ENCODE measurements around the gene FAM193A. TPM values are rescaled to one million over a fixed set of nuclear protein-coding genes. Genes with fewer than 3 reads are reported as not detected.
"Not testable (repeated sequence)": the region's sequence is repeated elsewhere in the genome, so short reads cannot be mapped to it uniquely, and the experiment has no call there.

Gene FAM193A
- total and polyA plus RNA-seq, 11 donors: 9.7 to 21.0 (median 16.3) TPM

GRCh38 chr4:2762048-2762447 lies 225.6 kb downstream of the FAM193A start:
- 63 to 72% (median 67%) methylated on average over 4 to 5 of the region's 5 CpGs for WGBS, 4 donors
- peaks cover 0 to 14% (median 2%) of the 10 kb centered on the region in 12 donors for H3K4me1 ChIP-seq
- no peak overlapping the region for H3K4me3 ChIP-seq
- no peak for ATAC-seq
- no peak for DNase-seq
- no peak overlapping the region for H3K27ac ChIP-seq
- peaks cover 0 to 3% (median 0%) of the 10 kb centered on the region in 12 donors for H3K9me3 ChIP-seq
- intact Hi-C loops (cut with DNase I): loop anchor here in 9 of 10 donors (5.0 to 10.0 kb wide), 15 partner anchors 45 to 280 kb away; partner anchors contain the start of gene ADD1 (in 4 of the 9)
- no peaks in the 10 kb centered on the region for H3K36me3 ChIP-seq
- no peaks in the 10 kb centered on the region for H3K27me3 ChIP-seq
- no peak for TF ChIP-seq POLR2A (IDR thresholded peaks at IDR 0.05)
- TF ChIP-seq, protein P1, sequence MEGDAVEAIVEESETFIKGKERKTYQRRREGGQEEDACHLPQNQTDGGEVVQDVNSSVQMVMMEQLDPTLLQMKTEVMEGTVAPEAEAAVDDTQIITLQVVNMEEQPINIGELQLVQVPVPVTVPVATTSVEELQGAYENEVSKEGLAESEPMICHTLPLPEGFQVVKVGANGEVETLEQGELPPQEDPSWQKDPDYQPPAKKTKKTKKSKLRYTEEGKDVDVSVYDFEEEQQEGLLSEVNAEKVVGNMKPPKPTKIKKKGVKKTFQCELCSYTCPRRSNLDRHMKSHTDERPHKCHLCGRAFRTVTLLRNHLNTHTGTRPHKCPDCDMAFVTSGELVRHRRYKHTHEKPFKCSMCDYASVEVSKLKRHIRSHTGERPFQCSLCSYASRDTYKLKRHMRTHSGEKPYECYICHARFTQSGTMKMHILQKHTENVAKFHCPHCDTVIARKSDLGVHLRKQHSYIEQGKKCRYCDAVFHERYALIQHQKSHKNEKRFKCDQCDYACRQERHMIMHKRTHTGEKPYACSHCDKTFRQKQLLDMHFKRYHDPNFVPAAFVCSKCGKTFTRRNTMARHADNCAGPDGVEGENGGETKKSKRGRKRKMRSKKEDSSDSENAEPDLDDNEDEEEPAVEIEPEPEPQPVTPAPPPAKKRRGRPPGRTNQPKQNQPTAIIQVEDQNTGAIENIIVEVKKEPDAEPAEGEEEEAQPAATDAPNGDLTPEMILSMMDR (IDR thresholded peaks at IDR 0.05): no peak

DNA sequence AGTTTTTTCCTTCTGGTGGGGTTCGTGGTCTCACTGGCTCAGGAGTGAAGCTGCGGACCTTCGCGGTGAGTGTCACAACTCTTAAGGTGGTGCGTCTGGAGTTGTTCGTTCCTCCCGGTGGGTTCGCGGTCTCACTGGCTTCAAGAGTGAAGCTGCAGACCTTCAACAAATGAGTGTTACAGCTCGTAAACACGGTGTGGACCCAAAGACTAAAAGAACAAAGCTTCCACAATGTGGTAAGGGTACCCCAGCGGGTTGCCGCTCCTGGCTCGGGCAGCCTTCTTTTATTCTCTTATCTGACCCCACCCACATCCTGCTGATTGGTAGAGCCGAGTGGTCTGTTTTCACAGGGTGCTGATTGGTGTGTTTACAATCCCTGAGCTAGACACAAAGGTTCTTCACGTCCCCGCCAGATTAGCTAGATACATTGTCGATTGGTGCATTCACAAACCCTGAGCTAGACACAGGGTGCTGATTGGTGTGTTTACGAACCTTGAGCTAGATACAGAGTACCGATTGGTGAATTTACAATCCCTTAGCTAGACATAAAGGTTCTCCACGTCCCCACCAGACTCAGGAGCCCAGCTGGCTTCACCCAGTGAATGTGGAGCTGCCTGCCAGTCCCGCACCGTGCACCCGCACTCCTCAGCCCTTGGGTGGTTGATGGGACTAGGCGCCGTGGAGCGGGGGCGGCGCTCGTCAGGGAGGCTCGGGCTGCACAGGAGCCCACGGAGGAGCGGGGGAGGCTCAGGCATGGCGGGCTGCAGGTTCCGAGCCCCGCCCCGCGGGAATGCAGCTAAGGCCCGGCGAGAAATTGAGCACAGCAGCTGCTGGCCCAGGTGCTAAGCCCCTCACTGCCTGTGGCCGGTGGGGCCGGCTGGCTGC lies 226.3 kb downstream of the FAM193A start:
- intact Hi-C loops (cut with DNase I): loop anchor here in 9 of 10 donors (5.0 to 10.0 kb wide), 15 partner anchors 45 to 280 kb away; partner anchors contain the start of gene ADD1 (in 4 of the 9)
- H3K27ac ChIP-seq, ATAC-seq, H3K36me3 ChIP-seq, H3K9me3 ChIP-seq, DNase-seq, H3K27me3 ChIP-seq, H3K4me3 ChIP-seq: not testable (repeated sequence)
- WGBS, 4 donors: 95 to 97% (median 96%) methylated on average over 21 to 42 of the region's 42 CpGs
- peaks cover 0 to 16% (median 5%) of the 10 kb centered on the region in 12 donors for H3K4me1 ChIP-seq

DNA sequence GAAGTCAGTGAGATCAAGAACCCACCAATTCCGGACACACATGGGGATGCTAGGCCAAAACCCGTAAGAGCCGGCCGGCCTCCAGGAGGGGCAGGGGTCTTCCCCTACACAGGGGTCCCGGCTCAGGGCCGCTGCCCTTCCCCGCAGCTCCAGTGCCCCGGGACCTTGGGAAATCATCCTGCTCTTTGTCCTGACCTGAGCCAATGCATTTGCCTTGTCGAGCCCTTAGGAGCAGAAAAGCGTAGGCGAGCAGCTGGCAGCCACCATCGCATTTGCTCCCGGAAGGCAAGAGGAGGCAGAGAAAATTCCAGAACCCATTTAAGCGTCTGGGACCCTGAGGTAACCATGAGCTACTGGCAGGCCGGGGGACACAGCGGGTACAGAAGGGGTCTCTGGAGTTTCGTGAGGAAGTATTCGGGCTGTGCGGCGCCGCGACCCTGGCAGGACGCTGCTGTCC lies 227.1 kb downstream of the FAM193A start:
- ATAC-seq (peak in 2 of 4 donors; percentile 1 to 54), DNase-seq (peak in 2 of 5 donors; percentile 42 to 57)
- no peak for TF ChIP-seq POLR2A (IDR thresholded peaks at IDR 0.05)
- TF ChIP-seq, protein P1 (IDR thresholded peaks at IDR 0.05): no peak
- 44 to 67% (median 58%) methylated on average over 12 to 23 of the region's 23 CpGs for WGBS, 4 donors
- H3K4me3 ChIP-seq: peak overlapping the region; percentile 6 to 76 (median 57)
- H3K27ac ChIP-seq: peak overlapping the region in 11 of 12 donors; percentile 24 to 81 (median 68)
- intact Hi-C loops (cut with DNase I): loop anchor here in 9 of 10 donors (5.0 to 10.0 kb wide), 15 partner anchors 44 to 279 kb away; partner anchors contain the start of gene ADD1 (in 4 of the 9)
- peaks cover 0 to 3% (median 0%) of the 10 kb centered on the region in 12 donors for H3K9me3 ChIP-seq
- peaks cover 0 to 22% (median 9%) of the 10 kb centered on the region in 12 donors for H3K4me1 ChIP-seq
- H3K36me3 ChIP-seq: no peaks in the 10 kb centered on the region
- H3K27me3 ChIP-seq: no peaks in the 10 kb centered on the region

- 92 to 96% (median 95%) methylated on average over 12 of the region's 12 CpGs for WGBS, 4 donors
- DNase-seq: no peak
These were observed 229.5 kb downstream of the FAM193A start for GRCh38 chr4:2765832-2766526.

More at GRCh38 chr4:2765832-2766526, 229.5 kb downstream of the FAM193A start:
- peaks cover 0 to 33% (median 9%) of the 10 kb centered on the region in 12 donors for H3K4me1 ChIP-seq
- no peaks in the 10 kb centered on the region for H3K36me3 ChIP-seq
- H3K9me3 ChIP-seq: peaks cover 0 to 3% (median 0%) of the 10 kb centered on the region in 12 donors
- no peaks in the 10 kb centered on the region for H3K27me3 ChIP-seq
- no peak for ATAC-seq
- H3K4me3 ChIP-seq: no peak overlapping the region
- intact Hi-C loops (cut with DNase I): loop anchor here in 8 of 10 donors (2.0 to 10.0 kb wide), 10 partner anchors 77 to 269 kb away; partner anchors contain the start of gene ADD1 (in 2 of the 8)
- TF ChIP-seq POLR2A (IDR thresholded peaks at IDR 0.05): no peak
- TF ChIP-seq, protein P1 (IDR thresholded peaks at IDR 0.05): no peak
- no peak overlapping the region for H3K27ac ChIP-seq
